Progenitor cell of endocrine pancreas (in vitro differentiated cells): Measurements from ENCODE around the gene FOXF1. TPM values are rescaled to one million over a fixed set of nuclear protein-coding genes. Genes with fewer than 3 reads are reported as not detected.

Experiments
- DNase-seq: peaks from one replicate; pipeline ENCODE4 v3.0.0; 2021; ENCODE audit warnings: low spot score; ENCODE audit not compliant: unreplicated experiment
- H3K27ac Mint-ChIP-seq: 2 replicates; pipeline ENCODE4 v1.8.0; 2021; ENCODE audit warnings: mild to moderate bottlenecking, moderate library complexity, mixed read lengths
- H3K27me3 Mint-ChIP-seq: 2 replicates; pipeline ENCODE4 v1.8.0; 2021; ENCODE audit warnings: mixed read lengths
- H3K36me3 Mint-ChIP-seq: 2 replicates; pipeline ENCODE4 v1.8.0; 2022; ENCODE audit warnings: mixed read lengths; ENCODE audit not compliant: insufficient read depth
- H3K4me1 Mint-ChIP-seq: 2 replicates; pipeline ENCODE4 v1.8.0; 2021; ENCODE audit warnings: low read depth, mixed read lengths
- H3K4me3 Mint-ChIP-seq: 2 replicates; pipeline ENCODE4 v1.8.0; 2021; ENCODE audit warnings: low read depth, mild to moderate bottlenecking, moderate library complexity, mixed read lengths
- H3K9me3 Mint-ChIP-seq: 2 replicates; pipeline ENCODE4 v1.8.0; 2021; ENCODE audit warnings: low read depth, mixed read lengths
- CTCF ChIP-seq: fragments of 200-600 bp; sonication (generic); IDR thresholded peaks from one replicate; pipeline ENCODE4 v1.5.0; 2021; ENCODE audit warnings: antibody characterized with exemption, mild to moderate bottlenecking; ENCODE audit not compliant: unreplicated experiment
- total RNA-seq: library from RNA; stranded (reverse); gene quantifications from 2 replicates; pipeline ENCODE4 v1.2.1, GENCODE V29; 2021

The FOXF1 gene
- total RNA-seq, 1 donor from 2014 or later, result not detected

GRCh38 chr16:86545481-86545880, 35.2 kb downstream of the FOXF1 start:
- Mint-ChIP-seq H3K4me1 (no peaks in the 10 kb centered on the region), H3K27ac (no peak overlapping the region), H3K9me3 (no peaks in the 10 kb centered on the region), H3K4me3 (no peak overlapping the region), H3K27me3 (peaks cover 11% of the 10 kb centered on the region), H3K36me3 (peaks cover 5% of the 10 kb centered on the region)
- no peak for TF ChIP-seq CTCF
- no peak for DNase-seq

GRCh38 chr16:86545954-86546637, 35.8 kb downstream of the FOXF1 start:
- TF ChIP-seq CTCF, result no peak
- Mint-ChIP-seq H3K27me3 (peaks cover 11% of the 10 kb centered on the region), H3K9me3 (no peaks in the 10 kb centered on the region), H3K4me3 (no peak overlapping the region), H3K4me1 (no peaks in the 10 kb centered on the region), H3K36me3 (peaks cover 5% of the 10 kb centered on the region), H3K27ac (no peak overlapping the region)
- no peak for DNase-seq

GRCh38 chr16:86546638-86547013, 36.3 kb downstream of the FOXF1 start:
- H3K36me3 Mint-ChIP-seq, result peaks cover 5% of the 10 kb centered on the region
- H3K27ac Mint-ChIP-seq, result no peak overlapping the region
- no peak overlapping the region for H3K4me3 Mint-ChIP-seq
- H3K9me3 Mint-ChIP-seq, result no peaks in the 10 kb centered on the region
- no peak for DNase-seq
- H3K27me3 Mint-ChIP-seq, result peaks cover 15% of the 10 kb centered on the region
- TF ChIP-seq CTCF, result no peak
- no peaks in the 10 kb centered on the region for H3K4me1 Mint-ChIP-seq

- H3K9me3 Mint-ChIP-seq, result no peaks in the 10 kb centered on the region
- DNase-seq, result no peak
- peaks cover 18% of the 10 kb centered on the region for H3K27me3 Mint-ChIP-seq
- no peaks in the 10 kb centered on the region for H3K4me1 Mint-ChIP-seq
- no peak overlapping the region for H3K27ac Mint-ChIP-seq
- TF ChIP-seq CTCF, result no peak
- no peak overlapping the region for H3K4me3 Mint-ChIP-seq
- H3K36me3 Mint-ChIP-seq, result peaks cover 5% of the 10 kb centered on the region
Observed at GRCh38 chr16:86547286-86547685, 37.0 kb downstream of the FOXF1 start.

- Mint-ChIP-seq H3K4me1 (peaks cover 3% of the 10 kb centered on the region), H3K36me3 (peaks cover 5% of the 10 kb centered on the region), H3K4me3 (no peak overlapping the region), H3K9me3 (no peaks in the 10 kb centered on the region), H3K27me3 (peaks cover 21% of the 10 kb centered on the region), H3K27ac (no peak overlapping the region)
- DNase-seq, result no peak
- no peak for TF ChIP-seq CTCF
Observed at GRCh38 chr16:86549076-86549892, 39.0 kb downstream of the FOXF1 start.
